ENCODE measurements around the gene AGAP3.
A peak's percentile ranks its signal among the peaks of the same experiment; 100 is the strongest.

The AGAP3 gene

DNA sequence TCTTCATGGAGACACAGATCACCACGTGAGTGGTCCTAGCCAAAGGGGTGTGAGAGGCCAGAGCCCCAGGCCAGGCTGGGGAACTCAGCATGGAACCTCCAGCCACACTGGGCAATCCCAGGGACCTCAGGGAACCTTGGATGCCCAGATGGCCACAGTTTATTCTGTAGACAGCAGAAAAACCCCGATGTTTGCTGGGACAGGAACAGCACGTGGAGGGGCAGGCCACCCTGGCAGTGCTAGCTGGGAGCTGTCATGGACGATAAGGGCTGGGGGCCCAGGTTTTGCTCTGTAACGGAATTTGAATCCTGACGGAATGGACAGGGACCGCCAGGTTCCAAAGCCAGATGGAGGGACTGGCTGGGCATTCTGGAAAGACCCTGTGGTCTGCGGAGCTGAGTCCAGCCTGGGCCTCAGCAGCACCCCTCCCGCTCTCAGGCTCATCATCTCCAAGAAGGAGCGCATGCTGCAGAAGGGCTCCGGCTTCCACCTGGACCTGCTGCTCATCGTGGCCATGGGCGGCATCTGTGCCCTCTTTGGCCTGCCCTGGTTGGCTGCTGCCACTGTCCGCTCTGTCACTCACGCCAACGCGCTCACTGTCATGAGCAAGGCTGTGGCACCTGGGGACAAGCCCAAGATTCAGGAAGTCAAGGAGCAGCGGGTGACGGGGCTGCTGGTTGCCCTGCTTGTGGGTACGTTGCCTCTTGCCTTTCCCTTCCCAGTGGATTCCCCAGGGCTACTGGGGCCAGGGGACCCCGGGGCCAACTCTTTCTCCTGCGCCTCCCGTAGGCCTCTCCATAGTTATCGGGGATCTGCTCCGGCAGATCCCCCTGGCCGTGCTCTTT lies 11.2 kb upstream of the AGAP3 start:
- no peak for DNase-seq (ENCODE audit: low spot score)

GRCh38 chr7:151075662-151075971 lies 10.7 kb upstream of the AGAP3 start:
- DNase-seq (ENCODE audit: low spot score): no peak

GRCh38 chr7:151075978-151076426 lies 10.3 kb upstream of the AGAP3 start:
- DNase-seq (ENCODE audit: low spot score): no peak

- peak; percentile 44 for DNase-seq (ENCODE audit: low spot score)
Observed at GRCh38 chr7:151076863-151077704, 9.2 kb upstream of the AGAP3 start.

- no peak for DNase-seq (ENCODE audit: low spot score)
Observed at GRCh38 chr7:151077705-151078232, 8.5 kb upstream of the AGAP3 start.

DNA sequence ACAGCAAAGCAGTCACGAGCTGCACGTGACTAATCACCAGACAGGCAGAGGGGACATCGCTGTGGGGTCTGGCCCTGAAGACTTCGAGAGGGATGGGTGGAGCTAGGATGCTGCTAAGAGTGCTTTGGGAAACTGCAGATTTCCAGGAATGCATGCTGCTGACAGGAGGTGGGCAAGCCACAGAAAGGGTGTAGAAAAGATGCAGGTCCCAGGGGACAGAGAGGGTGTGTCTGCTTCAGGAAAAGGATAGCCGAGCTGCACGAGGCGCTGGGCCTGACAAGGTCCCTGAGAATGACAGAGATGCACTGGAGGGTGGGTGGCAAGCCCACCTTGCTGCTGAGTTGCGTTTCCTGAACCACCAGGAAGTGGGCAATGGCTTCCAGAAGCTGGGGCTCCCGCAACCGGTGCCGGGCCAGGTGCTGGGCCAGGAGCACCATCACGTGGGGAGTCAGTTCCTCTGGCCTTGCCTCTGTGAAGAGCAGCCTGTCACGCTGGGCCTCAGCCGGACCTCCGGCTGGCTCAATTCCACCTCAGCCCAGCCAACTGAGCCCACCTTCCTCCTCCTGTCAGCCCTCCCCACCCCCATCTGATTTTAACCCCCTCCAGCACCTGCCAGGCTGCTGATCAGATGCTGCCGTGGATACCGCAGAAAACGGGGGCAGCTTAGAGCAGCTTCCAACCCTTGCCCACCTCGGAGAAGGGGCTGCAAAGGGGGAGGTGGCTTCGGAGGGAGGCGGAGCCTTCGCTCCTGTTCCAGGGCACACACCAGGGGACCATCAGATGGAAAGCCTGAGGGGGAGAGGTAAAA lies 7.8 kb upstream of the AGAP3 start:
- DNase-seq (ENCODE audit: low spot score): no peak

GRCh38 chr7:151079199-151079910 lies 6.9 kb upstream of the AGAP3 start:
- DNase-seq (ENCODE audit: low spot score): no peak

- DNase-seq (ENCODE audit: low spot score): peak; percentile 55
Observed at GRCh38 chr7:151080067-151080521, 6.2 kb upstream of the AGAP3 start.

DNA sequence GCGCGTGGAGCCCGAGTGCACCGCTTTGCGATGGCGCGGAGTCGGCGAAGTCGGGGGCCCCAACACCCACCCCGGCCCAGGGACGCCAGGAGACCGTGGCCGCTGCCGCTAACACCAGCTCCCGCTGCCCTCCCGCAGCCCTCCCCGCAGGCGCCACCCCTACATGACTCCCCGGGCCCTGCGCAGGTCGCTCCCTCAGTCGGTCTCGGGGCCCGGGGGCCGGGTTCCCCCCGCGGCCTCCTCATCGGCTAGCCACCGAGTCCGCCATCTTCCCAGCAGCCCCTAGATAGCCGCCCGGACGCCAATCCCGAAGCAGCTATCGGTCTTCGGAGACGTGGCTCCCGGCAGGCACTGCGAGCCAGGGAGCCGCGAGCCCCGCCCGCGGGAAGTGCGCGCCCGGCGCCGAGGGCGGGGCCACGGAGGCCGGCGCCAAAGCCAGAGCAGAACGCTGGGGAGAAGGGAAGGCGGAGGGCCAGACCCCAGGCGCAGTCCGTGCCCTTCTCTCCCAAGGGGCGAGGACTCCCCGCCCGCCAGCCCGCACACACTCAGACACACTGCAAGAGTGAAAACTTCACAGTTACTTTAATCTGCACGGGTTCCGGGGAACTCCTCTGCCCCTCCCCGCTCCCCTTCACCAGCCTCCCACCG lies 5.6 kb upstream of the AGAP3 start, which contains the start of gene FASTK:
TSS of gene FASTK (minus strand) at position 288 of the 648 bp plus-strand sequence. CDS start at position 245, 43 bp downstream.
- DNase-seq (ENCODE audit: low spot score): peak; percentile 94

GRCh38 chr7:151081170-151082101 lies 4.8 kb upstream of the AGAP3 start:
- peak; percentile 50 for DNase-seq (ENCODE audit: low spot score)

GRCh38 chr7:151082141-151083070 lies 3.9 kb upstream of the AGAP3 start:
- no peak for DNase-seq (ENCODE audit: low spot score)

GRCh38 chr7:151083071-151083823 lies 3.0 kb upstream of the AGAP3 start, which contains the start of gene TMUB1:
Gene TMUB1, minus strand, starts transcription at chr7:151083493. Its CDS starts 930 bp downstream, at chr7:151082563.
- DNase-seq (ENCODE audit: low spot score): peak; percentile 73

GRCh38 chr7:151083824-151084160 lies 2.5 kb upstream of the AGAP3 start:
- DNase-seq (ENCODE audit: low spot score): no peak

DNA sequence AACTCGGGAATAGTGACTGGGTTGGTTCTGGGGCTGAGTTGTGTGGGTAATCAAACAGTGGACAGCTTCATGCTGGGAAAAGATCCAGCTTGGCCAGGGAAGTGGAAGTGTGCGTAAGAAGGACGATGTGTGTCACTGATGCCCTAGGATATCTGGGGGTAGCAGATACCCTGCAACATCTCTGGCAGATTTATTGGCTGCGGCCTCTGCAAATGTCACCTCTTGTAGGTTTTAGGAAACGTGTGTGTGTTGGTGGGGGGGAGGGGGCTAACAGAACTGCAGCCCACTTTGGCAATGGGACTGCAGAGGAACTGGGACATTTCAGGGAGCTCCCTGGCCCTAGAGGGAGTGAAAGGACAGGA lies 965 bp upstream of the AGAP3 start:
- no peak for DNase-seq (ENCODE audit: low spot score)

DNA sequence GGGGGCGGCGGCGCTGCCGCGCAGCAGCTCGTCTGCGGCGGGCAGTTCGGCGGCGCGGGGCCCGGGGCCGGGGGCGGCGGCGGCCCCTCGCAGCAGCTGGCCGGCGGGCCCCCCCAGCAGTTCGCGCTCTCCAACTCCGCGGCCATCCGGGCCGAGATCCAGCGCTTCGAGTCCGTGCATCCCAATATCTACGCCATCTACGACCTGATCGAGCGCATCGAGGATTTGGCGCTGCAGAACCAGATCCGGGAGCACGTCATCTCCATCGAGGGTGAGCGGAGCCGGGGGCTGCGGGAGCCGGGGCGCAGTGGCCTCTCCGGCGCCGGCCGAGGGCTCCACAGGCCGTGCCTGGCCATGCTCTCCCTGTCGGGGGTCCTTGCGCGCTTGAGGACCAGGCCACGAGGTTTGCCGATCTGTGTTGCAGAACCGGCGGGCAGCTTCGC lies 548 bp downstream of the AGAP3 start:
- peak; percentile 43 for DNase-seq (ENCODE audit: low spot score)

- DNase-seq (ENCODE audit: low spot score): peak; percentile 70
Observed at GRCh38 chr7:151087245-151088018, 1.2 kb downstream of the AGAP3 start.
